HTR-8/SVneo (cell line): ENCODE data around the gene PGAP3.
A peak's percentile ranks its signal among the peaks of the same experiment; 100 is the strongest.
"Not testable (repeated sequence)": the region's sequence is repeated elsewhere in the genome, so short reads cannot be mapped to it uniquely, and the experiment has no call there.

Source experiments
- DNase-seq: peaks from one replicate; pipeline ENCODE4 v3.0.0; 2011; ENCODE audit warnings: low spot score, mixed read lengths; ENCODE audit not compliant: insufficient read length
- FAIRE-seq: peaks from 2 replicates; lab custom pipeline; 2011; peaks lifted over from hg19 to GRCh38; lab: Jason Lieb, UNC

Gene PGAP3

DNA sequence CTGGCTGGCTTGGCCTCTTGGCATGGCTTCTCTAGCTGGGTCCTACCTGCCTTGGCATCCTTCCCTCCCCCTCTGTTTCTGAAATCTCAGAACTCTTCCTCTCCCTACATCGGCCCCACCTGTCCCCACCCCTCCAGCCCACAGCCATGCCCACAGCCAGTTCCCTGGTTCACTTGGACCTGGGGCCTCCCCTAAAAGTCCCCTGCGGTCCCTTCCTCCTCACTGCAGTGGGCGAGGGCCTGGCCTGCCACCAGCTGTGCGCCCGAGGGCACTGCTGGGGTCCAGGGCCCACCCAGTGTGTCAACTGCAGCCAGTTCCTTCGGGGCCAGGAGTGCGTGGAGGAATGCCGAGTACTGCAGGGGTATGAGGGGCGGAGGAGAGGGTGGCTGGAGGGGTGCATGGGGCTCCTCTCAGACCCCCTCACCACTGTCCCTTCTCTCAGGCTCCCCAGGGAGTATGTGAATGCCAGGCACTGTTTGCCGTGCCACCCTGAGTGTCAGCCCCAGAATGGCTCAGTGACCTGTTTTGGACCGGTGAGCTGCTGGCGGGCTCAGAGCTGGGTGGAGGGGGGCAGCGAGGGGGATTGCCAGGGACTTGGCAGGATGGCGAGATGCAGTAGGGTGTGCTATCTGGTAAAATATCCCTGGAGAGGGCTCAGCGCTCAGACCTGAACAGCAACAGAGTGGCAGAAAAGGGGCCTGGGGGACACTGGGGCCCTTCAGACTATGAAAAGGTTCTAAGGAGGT lies 28.4 kb upstream of the PGAP3 start:
- no peak for FAIRE-seq

GRCh38 chr17:39715375-39716072 lies 27.7 kb upstream of the PGAP3 start:
- no peak for DNase-seq
- no peak for FAIRE-seq

More for the DNA sequence above, 28.4 kb upstream of the PGAP3 start:
- DNase-seq: no peak

DNA sequence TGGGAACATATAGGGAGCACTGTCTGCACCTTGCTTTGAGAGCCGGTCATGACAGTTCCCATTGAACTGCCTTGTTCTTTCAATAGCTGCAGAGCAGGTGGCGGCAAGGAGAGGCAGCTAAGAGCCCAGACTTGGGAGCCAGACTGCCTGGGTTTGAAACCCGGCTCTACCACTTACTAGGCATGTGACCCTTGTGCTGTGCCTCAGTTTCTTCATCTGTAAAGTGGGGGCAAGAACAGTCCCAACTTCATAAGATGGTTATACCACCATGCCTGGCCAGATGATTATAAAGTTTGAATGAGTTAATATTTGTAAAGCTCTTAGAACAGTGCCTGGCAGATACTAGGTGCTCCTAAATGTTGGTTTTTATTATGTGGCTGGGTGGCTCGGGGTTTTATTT lies 26.4 kb upstream of the PGAP3 start:
- FAIRE-seq: no peak
- no peak for DNase-seq

GRCh38 chr17:39711851-39712250 lies 24.0 kb upstream of the PGAP3 start:
- no peak for FAIRE-seq
- no peak for DNase-seq

- not testable (repeated sequence) for DNase-seq, FAIRE-seq
Observed at GRCh38 chr17:39711071-39711470, 23.2 kb upstream of the PGAP3 start.

GRCh38 chr17:39709998-39710964 lies 22.4 kb upstream of the PGAP3 start:
- DNase-seq (no peak), FAIRE-seq (no peak)

DNA sequence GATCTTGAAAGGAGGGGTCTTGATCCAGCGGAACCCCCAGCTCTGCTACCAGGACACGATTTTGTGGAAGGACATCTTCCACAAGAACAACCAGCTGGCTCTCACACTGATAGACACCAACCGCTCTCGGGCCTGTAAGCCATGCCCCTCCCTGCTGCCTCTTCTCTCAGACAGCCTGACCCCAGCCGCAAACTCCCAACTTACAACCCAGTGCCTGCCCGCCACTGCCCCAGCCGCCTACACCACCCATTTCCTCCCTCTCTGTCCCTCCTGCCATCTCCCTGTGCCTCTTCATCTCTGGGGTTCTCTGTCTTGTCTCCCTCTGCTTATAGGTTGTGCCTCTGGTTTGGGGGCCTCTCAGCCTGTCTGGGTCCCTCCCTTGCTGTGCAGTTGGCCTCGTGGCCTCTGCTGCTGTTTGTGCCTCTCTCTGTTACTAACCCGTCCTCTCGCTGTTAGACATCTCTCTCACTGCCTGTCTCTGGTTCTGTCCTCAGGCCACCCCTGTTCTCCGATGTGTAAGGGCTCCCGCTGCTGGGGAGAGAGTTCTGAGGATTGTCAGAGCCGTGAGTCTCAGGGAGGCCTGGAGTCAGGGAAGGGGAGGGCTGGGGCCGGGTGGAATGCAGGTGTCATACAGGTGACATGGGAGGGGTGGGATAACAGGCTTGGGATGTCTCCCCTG lies 21.6 kb upstream of the PGAP3 start:
- FAIRE-seq: no peak

DNA sequence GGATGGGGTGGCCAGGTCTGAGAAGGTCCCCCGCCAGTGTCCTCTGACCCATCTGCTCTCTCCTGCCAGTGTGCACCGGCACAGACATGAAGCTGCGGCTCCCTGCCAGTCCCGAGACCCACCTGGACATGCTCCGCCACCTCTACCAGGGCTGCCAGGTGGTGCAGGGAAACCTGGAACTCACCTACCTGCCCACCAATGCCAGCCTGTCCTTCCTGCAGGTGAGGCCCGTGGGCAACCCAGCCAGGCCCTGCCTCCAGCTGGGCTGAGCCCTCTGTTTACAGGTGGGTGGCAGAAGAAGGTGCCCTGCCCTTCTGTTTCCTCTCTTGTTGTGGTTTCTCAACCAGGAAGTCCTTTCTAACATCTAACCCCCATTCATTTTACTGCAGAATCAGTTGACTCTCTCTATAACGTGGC lies 19.1 kb upstream of the PGAP3 start:
- FAIRE-seq: no peak
- no peak for DNase-seq

More for the DNA sequence above, 21.6 kb upstream of the PGAP3 start:
- DNase-seq: no peak

GRCh38 chr17:39706383-39706782 lies 18.5 kb upstream of the PGAP3 start:
- FAIRE-seq (no peak), DNase-seq (no peak)

DNA sequence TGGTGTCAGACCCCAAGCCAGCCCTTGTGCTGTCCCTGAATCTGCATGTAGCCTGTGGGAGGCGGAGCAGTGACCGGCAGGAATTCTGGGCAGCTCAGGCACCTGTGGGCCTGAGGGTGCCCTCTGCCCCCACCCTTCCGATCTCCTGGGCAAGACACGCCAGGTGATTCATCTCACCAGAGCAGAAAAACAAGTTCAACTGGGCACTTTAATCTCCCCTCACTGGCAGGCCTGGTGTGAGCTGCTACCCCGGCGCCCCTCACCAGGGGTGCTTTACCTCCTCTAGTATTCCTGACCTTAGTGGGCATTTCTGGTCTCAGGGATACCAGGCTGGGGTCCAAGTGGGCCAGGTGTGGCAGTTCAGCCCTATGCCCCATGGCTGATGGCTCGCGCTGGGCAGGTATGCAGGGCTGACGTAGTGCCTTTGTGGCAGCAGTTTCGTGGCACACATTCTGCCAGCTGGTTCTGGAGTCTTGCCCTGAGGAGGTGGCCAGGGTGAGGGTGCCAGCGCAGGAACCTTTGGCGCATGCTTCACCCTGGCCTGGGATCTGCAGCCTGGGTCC lies 18.0 kb upstream of the PGAP3 start:
- DNase-seq (no peak), FAIRE-seq (peak; percentile 46)

- no peak for DNase-seq
- no peak for FAIRE-seq
Observed at GRCh38 chr17:39704821-39705551, 17.1 kb upstream of the PGAP3 start.

DNA sequence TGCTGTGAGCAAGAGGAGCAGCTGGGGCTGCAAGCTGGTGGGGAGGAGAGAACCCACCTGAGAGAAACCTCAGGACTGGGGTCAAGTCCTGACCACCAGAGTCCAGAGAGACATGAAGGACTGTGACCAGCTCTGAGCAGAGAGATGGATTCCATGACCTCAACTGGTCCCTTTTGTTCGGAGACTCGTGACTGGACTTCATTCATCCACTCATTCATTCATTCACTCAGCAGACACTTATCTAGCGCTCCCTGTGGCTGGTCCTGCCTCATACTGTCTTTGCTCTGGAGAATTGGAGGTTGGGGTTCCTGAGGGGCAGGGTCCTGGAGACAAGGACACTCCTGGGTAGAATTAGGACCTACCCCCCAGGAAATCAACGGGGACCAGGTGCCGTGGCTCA lies 16.1 kb upstream of the PGAP3 start:
- no peak for FAIRE-seq
- no peak for DNase-seq

GRCh38 chr17:39702901-39703893 lies 15.3 kb upstream of the PGAP3 start:
- FAIRE-seq: no peak
- no peak for DNase-seq

DNA sequence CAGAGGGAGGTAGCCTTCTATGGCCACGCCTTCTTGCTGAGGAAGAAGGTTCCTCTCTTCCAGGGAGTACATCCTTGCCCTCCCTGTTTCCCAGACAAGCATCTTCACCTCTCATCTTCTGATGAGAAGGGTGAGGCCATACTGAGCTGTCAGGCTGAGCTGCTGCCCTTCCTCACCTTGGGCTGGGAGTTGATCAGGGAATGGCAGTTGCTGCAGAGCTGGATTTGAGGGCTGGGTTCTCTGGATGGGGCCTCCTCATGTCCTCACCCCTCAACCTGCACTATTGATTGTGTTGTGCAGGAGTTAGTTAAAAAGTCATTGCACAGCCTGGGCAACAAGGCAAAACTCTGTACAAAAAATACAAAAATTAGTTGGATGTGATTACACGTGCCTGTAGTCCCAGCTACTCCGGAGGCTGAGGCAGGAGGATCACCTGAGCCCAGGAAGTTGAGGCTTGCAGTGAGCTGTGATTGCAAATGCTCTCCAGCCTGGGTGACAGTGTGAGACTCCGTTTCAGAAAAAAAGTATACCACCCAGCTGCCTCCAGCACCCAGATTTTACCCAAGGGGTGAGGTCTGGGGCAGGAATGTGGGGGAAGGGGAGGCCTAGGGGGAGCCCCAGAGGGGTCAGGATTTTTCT lies 14.0 kb upstream of the PGAP3 start:
- FAIRE-seq (peak; percentile 67), DNase-seq (no peak)

DNA sequence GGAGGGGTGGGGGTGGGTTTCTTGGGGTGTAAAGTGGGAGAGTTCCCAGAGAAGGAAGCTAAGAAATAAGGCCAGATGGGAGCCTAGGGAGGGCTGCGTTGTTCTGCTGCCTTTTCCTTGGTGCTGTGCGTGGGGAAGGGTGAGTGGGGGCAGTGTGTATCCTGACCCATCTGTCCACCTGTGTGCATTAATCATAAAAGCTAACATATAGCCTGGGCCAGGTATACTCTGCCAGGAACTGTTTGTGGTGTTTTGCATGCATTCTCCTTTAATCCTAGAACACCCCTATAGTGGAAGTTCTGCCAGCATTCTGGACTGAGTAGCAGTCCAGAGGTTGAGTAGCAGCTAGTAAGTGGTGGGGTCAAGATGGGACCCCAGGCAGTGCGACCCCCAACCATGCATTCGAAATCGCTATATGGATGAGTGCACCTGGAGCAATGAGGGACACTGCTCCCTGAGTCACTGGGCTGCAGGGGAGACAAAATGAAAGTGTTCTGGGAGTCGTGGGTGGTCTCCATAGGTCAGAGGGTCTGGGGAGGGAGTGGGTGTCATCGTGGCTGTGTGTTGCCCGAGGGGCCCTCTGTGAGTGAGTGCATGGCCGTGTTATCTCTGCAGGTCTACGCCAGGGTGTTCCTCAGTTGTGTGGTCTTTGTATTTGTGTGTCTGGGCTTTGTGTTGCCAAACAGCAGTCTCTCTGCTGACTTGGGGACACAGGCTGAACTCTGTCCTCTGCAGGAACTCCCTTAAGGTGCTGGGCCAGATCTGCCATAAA lies 13.3 kb upstream of the PGAP3 start:
- no peak for DNase-seq
- FAIRE-seq: peak; percentile 69

- DNase-seq: peak; percentile 46
- FAIRE-seq: peak; percentile 9
Observed at GRCh38 chr17:39700148-39700987, 12.5 kb upstream of the PGAP3 start.
